Cerebellar cortex (tissue), 1 donor: ENCODE measurements around the gene MED1.

ENCODE experiments used
- DNase-seq: peaks from one replicate; pipeline ENCODE4 v3.0.0-alpha.2; 2015; ENCODE audit warnings: low spot score

MED1 gene

DNA sequence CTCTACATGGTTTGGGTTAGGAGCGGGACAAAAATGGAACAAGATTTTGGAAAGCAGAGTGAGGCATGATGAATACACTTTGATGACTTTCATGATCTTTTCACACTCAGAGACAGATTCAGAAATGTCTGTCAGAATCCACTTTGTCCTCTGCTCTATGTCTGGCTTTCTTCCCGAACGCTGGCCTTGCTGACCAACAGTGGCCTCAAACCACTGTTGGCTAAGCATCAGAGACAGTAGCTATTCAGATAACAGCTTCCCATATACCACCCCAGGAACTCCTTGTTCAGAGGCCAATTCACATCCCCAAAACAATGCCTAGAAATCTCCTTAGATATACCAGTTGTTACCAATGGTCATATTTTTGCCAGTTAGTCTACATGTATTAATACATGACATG is 90.5 kb downstream of the MED1 start:
- DNase-seq = no peak

DNA sequence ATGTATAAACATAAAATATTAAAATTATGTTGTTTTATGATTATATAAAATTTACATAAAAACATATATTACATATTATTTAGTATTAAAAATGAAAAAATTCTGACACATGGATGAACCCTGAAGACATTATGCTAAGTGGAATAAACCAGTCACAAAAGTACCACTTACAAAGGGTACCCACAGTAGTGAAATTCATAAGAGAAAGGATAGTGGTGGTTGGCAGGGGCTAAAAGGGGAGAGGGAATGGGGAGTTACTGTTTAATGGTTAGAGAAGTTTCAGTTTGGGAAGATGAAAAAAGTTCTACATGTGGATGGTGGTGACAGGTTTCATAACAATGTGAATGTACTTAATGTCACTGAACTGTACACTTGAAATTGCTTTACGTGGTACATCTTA is 91.1 kb downstream of the MED1 start:
- no peak for DNase-seq

GRCh38 chr17:39357986-39358385 is 93.1 kb downstream of the MED1 start:
- DNase-seq = no peak

GRCh38 chr17:39357488-39357887 is 93.6 kb downstream of the MED1 start:
- DNase-seq = no peak
